B cell (primary cell): ENCODE data around the gene CITED4. TPM values are rescaled to one million over a fixed set of nuclear protein-coding genes. Genes with fewer than 3 reads are reported as not detected.

Source experiments
- ATAC-seq: fragments of 200-7000 bp; cut with Tn5 transposase; one replicate; pipeline ENCODE4 v1.10.0; 2021; ENCODE audit warnings: low read depth, mild to moderate bottlenecking, moderate number of reproducible peaks, moderate library complexity
- CTCF ChIA-PET: fragments of 350-600 bp; sonication (Branson Sonifier 250); formaldehyde crosslinking; loops from one replicate; lab custom pipeline; 2021; ENCODE audit warnings: antibody characterized with exemption, inconsistent platforms; lab: Charles Lee
- POLR2A ChIA-PET: fragments of 350-600 bp; sonication (Branson Sonifier 250); formaldehyde crosslinking; loops from one replicate; lab custom pipeline; 2021; ENCODE audit warnings: antibody characterized with exemption; lab: Charles Lee
- DNase-seq: peaks from one replicate; pipeline ENCODE4 v3.0.0; 2013
- H2AFZ ChIP-seq: 2 replicates; pipeline ENCODE4 v1.6.1; 2012; ENCODE audit warnings: mild to moderate bottlenecking, low read depth, low read length; ENCODE audit not compliant: insufficient read depth, poor library complexity, severe bottlenecking
- H3K27ac ChIP-seq, 2 donors: 1 replicate in 1 of 2; 2 replicates in 1 of 2; pipeline ENCODE4 v1.5.1; 2012 to 2013; ENCODE audit warnings: low read length in 2 of 2, mild to moderate bottlenecking in 2 of 2, moderate library complexity in 1 of 2
- H3K27me3 ChIP-seq, 4 experiments: fragments of 200-600 bp in 1 of 4; sonication (generic) in 1 of 4; replicated peaks in 1 of 4; 1 replicate in 2 of 4; 2 replicates in 2 of 4; pipeline versions ENCODE4 v1.6.1 to v1.7.0; 2013 to 2016; ENCODE audit warnings: low read length in 3 of 4, mild to moderate bottlenecking in 2 of 4, mixed read lengths in 1 of 4, moderate library complexity in 1 of 4; ENCODE audit not compliant: insufficient read depth in 4 of 4, control insufficient read depth in 3 of 4; ENCODE audit errors: control extremely low read depth in 1 of 4
- H3K36me3 ChIP-seq, 2 experiments: replicated peaks in 1 of 2; 1 replicate in 1 of 2; 2 replicates in 1 of 2; pipeline versions ENCODE4 v1.6.1 to v1.7.1; 2013; ENCODE audit warnings: low read length in 1 of 2; ENCODE audit not compliant: insufficient read depth in 2 of 2, control insufficient read depth in 1 of 2; ENCODE audit errors: control extremely low read depth in 1 of 2, extremely low read depth in 1 of 2
- H3K4me1 ChIP-seq, 2 donors: fragments of 200-600 bp in 1 of 2; sonication (generic) in 1 of 2; 1 replicate in 1 of 2; 2 replicates in 1 of 2; pipeline versions ENCODE4 v1.5.1 to v1.6.1; 2013 to 2017; ENCODE audit warnings: low read length in 2 of 2; ENCODE audit not compliant: control insufficient read depth in 2 of 2, insufficient read depth in 2 of 2
- H3K4me2 ChIP-seq: replicated peaks from 2 replicates; pipeline ENCODE3; 2012; ENCODE audit warnings: mild to moderate bottlenecking, low read depth, low read length; ENCODE audit not compliant: poor library complexity, severe bottlenecking
- H3K4me3 ChIP-seq, 5 experiments: fragments of 200-600 bp in 1 of 5; sonication (generic) in 1 of 5; 1 replicate in 3 of 5; 2 replicates in 2 of 5; pipeline versions ENCODE4 v1.5.1 to v1.7.0; 2011 to 2016; ENCODE audit warnings: low read length in 4 of 5, mild to moderate bottlenecking in 4 of 5, low read depth in 2 of 5, control low read depth in 1 of 5, moderate library complexity in 1 of 5; ENCODE audit not compliant: insufficient read depth in 1 of 5; ENCODE audit errors: control extremely low read depth in 1 of 5, extremely low read depth in 1 of 5
- H3K79me2 ChIP-seq: fragments of 200-600 bp; sonication (generic); one replicate; pipeline ENCODE4 v1.6.0; 2016; ENCODE audit warnings: low read length; ENCODE audit not compliant: control insufficient read depth, insufficient read depth
- H3K9ac ChIP-seq: fragments of 200-600 bp; sonication (generic); 2 replicates; pipeline ENCODE4 v1.6.1; 2017; ENCODE audit warnings: mild to moderate bottlenecking, low read length, moderate library complexity
- H3K9me3 ChIP-seq, 3 donors: one replicate each; pipeline versions ENCODE4 v1.6.1 to v1.7.1; 2013; ENCODE audit warnings: low read length in 2 of 3; ENCODE audit not compliant: control insufficient read depth in 2 of 3, insufficient read depth in 1 of 3; ENCODE audit errors: control extremely low read depth in 1 of 3
- H4K20me1 ChIP-seq: 2 replicates; pipeline ENCODE4 v1.6.0; 2012; ENCODE audit warnings: mild to moderate bottlenecking, low read length; ENCODE audit not compliant: insufficient read depth, control insufficient read depth, poor library complexity, severe bottlenecking
- H3K27ac Mint-ChIP-seq: one replicate; pipeline ENCODE4 v1.8.0; 2021; ENCODE audit warnings: mixed read lengths
- H3K27me3 Mint-ChIP-seq: one replicate; pipeline ENCODE4 v1.8.0; 2021; ENCODE audit warnings: mixed read lengths
- H3K4me1 Mint-ChIP-seq: one replicate; pipeline ENCODE4 v1.8.0; 2021; ENCODE audit warnings: mixed read lengths
- H3K4me3 Mint-ChIP-seq: one replicate; pipeline ENCODE4 v1.8.0; 2021; ENCODE audit warnings: mixed read lengths
- H3K9me3 Mint-ChIP-seq: one replicate; pipeline ENCODE4 v1.8.0; 2022; ENCODE audit warnings: mixed read lengths; ENCODE audit not compliant: insufficient read depth
- EZH2 ChIP-seq: IDR thresholded peaks from 2 replicates; pipeline ENCODE4 v1.6.1; 2012; ENCODE audit warnings: borderline replicate concordance, low read depth, mild to moderate bottlenecking, moderate library complexity, low read length; ENCODE audit not compliant: insufficient read depth, poor library complexity, severe bottlenecking
- WGBS: methylation state at CpG from one replicate; pipeline ENCODE4 v1.1.5; 2013; ENCODE audit warnings: missing lambda C conversion rate; ENCODE audit not compliant: insufficient coverage; 5-methylcytosine and 5-hydroxymethylcytosine counted together
- intact Hi-C: fragments of 100-400 bp; cut with micrococcal nuclease; formaldehyde crosslinking; loops from one replicate; pipeline ENCODE4 v1.10.0; 2022
- polyA plus RNA-seq: library from polyadenylated mRNA; depleted of rRNA; stranded (reverse); fragments of >200 nt; gene quantifications from 2 replicates; pipeline ENCODE4 v1.2.3, GENCODE V29; 2012
- total RNA-seq, 2 donors: library from RNA; stranded (reverse); fragments of 120-200 nt in 1 of 2; gene quantifications; 1 replicate in 1 of 2; 2 replicates in 1 of 2; pipeline versions ENCODE4 v1.2.3 to v1.2.4, GENCODE V29; 2013 to 2022
- TF ChIP-seq, protein P1 (sequence below): fragments of 200-600 bp; IDR thresholded peaks from one replicate; pipeline ENCODE4 v1.8.0; 2022; ENCODE audit warnings: antibody characterized with exemption, mild to moderate bottlenecking

CITED4 gene
- total and polyA plus RNA-seq, 2 donors (not counting 1 experiment from before 2014, with no cell fraction given), result 3.2 to 5.6 TPM

GRCh38 chr1:40830419-40830943 lies 31.7 kb downstream of the CITED4 start:
- Histone ChIP-seq H3K9me3 (no peaks in the 10 kb centered on the region), H3K27ac (no peak overlapping the region), H4K20me1 (no peaks in the 10 kb centered on the region), H3K4me3 (no peak overlapping the region), H3K27me3 (no peaks in the 10 kb centered on the region), H3K36me3 (no peaks in the 10 kb centered on the region), H3K79me2 (no peaks in the 10 kb centered on the region), H3K9ac (no peak overlapping the region), H3K4me2 (no peak overlapping the region), H2AFZ (no peak overlapping the region), H3K4me1 (peaks cover 5 to 9% of the 10 kb centered on the region in 2 donors)
- 100% methylated on average over 5 of the region's 13 CpGs for WGBS
- intact Hi-C loops, result no loop called here
- POLR2A ChIA-PET, result no interaction called here
- Mint-ChIP-seq H3K4me1 (peaks cover 8% of the 10 kb centered on the region), H3K27me3 (no peaks in the 10 kb centered on the region), H3K9me3 (no peaks in the 10 kb centered on the region), H3K4me3 (no peak overlapping the region), H3K27ac (no peak overlapping the region)
- DNase-seq, result no peak
- no peak for ATAC-seq
- no peak for TF ChIP-seq EZH2
- TF ChIP-seq, protein P1, sequence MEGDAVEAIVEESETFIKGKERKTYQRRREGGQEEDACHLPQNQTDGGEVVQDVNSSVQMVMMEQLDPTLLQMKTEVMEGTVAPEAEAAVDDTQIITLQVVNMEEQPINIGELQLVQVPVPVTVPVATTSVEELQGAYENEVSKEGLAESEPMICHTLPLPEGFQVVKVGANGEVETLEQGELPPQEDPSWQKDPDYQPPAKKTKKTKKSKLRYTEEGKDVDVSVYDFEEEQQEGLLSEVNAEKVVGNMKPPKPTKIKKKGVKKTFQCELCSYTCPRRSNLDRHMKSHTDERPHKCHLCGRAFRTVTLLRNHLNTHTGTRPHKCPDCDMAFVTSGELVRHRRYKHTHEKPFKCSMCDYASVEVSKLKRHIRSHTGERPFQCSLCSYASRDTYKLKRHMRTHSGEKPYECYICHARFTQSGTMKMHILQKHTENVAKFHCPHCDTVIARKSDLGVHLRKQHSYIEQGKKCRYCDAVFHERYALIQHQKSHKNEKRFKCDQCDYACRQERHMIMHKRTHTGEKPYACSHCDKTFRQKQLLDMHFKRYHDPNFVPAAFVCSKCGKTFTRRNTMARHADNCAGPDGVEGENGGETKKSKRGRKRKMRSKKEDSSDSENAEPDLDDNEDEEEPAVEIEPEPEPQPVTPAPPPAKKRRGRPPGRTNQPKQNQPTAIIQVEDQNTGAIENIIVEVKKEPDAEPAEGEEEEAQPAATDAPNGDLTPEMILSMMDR, result no peak
- CTCF ChIA-PET, result interaction anchor here (0.9 to 1.6 kb wide), 2 partner anchors 20 to 56 kb away, joined by 3 to 5 read pairs; no protein-coding TSS in a partner anchor

- no peak overlapping the region for H3K27ac ChIP-seq
- TF ChIP-seq, protein P1, result no peak
- no peak for TF ChIP-seq EZH2
- H3K9ac ChIP-seq, result no peak overlapping the region
- H3K4me2 ChIP-seq, result no peak overlapping the region
- intact Hi-C loops, result no loop called here
- peaks cover 10 to 13% of the 10 kb centered on the region in 2 donors for H3K4me1 ChIP-seq
- ChIA-PET CTCF (no interaction called here), POLR2A (no interaction called here)
- 87% methylated on average over 11 of the region's 14 CpGs for WGBS
- Mint-ChIP-seq H3K4me1 (peaks cover 14% of the 10 kb centered on the region), H3K4me3 (no peak overlapping the region), H3K9me3 (no peaks in the 10 kb centered on the region), H3K27ac (no peak overlapping the region), H3K27me3 (no peaks in the 10 kb centered on the region)
- H3K36me3 ChIP-seq, result no peaks in the 10 kb centered on the region
- H3K9me3 ChIP-seq, result no peaks in the 10 kb centered on the region
- ATAC-seq (no peak), DNase-seq (no peak)
- no peaks in the 10 kb centered on the region for H3K79me2 ChIP-seq
- H3K4me3 ChIP-seq, result no peak overlapping the region
- H4K20me1 ChIP-seq, result no peaks in the 10 kb centered on the region
- H3K27me3 ChIP-seq, result no peaks in the 10 kb centered on the region
- H2AFZ ChIP-seq, result no peak overlapping the region
These were observed 32.4 kb downstream of the CITED4 start for GRCh38 chr1:40829631-40830245.
